22Rv1 (cell line): ENCODE results near the gene ICE2.

Experiments used
- ZFX ChIP-seq: fragments of 450-650 bp; IDR thresholded peaks from 2 replicates; pipeline ENCODE4 v1.6.1; 2017; ENCODE audit warnings: antibody characterized with exemption, borderline replicate concordance
- TF ChIP-seq, protein P1 (sequence below): fragments of 450-650 bp; IDR thresholded peaks from 2 replicates; pipeline ENCODE4 v1.5.1; 2017; ENCODE audit warnings: mild to moderate bottlenecking

DNA sequence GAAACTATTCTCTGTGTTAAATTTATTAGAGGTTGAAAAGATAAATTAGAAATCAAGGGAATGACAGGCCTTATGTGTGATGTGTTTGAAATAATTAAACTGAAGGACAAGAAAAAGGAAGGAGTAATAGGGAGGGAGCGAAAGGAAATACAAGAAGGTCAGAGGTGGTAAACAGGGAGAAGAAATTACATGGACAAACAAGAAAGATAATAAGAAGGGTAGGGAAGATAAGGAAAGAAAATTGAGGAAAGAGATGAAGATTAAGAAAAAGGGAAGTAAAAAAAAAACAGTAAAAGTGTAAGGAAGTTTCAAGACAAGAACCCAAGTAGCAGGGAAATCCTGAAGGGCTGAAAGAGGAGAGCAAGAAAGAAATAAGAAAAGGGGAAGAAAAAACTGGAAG lies 54.9 kb downstream of the ICE2 start:
- TF ChIP-seq, protein P1, sequence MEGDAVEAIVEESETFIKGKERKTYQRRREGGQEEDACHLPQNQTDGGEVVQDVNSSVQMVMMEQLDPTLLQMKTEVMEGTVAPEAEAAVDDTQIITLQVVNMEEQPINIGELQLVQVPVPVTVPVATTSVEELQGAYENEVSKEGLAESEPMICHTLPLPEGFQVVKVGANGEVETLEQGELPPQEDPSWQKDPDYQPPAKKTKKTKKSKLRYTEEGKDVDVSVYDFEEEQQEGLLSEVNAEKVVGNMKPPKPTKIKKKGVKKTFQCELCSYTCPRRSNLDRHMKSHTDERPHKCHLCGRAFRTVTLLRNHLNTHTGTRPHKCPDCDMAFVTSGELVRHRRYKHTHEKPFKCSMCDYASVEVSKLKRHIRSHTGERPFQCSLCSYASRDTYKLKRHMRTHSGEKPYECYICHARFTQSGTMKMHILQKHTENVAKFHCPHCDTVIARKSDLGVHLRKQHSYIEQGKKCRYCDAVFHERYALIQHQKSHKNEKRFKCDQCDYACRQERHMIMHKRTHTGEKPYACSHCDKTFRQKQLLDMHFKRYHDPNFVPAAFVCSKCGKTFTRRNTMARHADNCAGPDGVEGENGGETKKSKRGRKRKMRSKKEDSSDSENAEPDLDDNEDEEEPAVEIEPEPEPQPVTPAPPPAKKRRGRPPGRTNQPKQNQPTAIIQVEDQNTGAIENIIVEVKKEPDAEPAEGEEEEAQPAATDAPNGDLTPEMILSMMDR = no peak
- no peak for TF ChIP-seq ZFX
